AML-193 (cell line): ENCODE results near the gene CYTH3.
"Not testable (repeated sequence)": the region's sequence is repeated elsewhere in the genome, so short reads cannot be mapped to it uniquely, and the experiment has no call there.

Experiments
- DNase-seq, 2 experiments: peaks; one replicate each; lab custom pipeline; 2025; lab: John Stamatoyannopoulos, UW

The CYTH3 gene

GRCh38 chr7:6272481-6273323, at the start of gene CYTH3:
Gene CYTH3, minus strand, starts transcription at chr7:6272624. Its CDS starts 117 bp downstream, at chr7:6272507.
- peak; percentile 16 to 28 for DNase-seq

- DNase-seq = no peak
These were observed 48.4 kb upstream of the CYTH3 start for GRCh38 chr7:6320791-6321190.

- no peak for DNase-seq
These were observed 45.5 kb upstream of the CYTH3 start for GRCh38 chr7:6317797-6318438.

GRCh38 chr7:6316226-6316625, 43.8 kb upstream of the CYTH3 start:
- DNase-seq = no peak

GRCh38 chr7:6315746-6316145, 43.3 kb upstream of the CYTH3 start:
- DNase-seq = no peak

- DNase-seq = no peak
These were observed 38.0 kb upstream of the CYTH3 start for GRCh38 chr7:6310271-6310993.

- DNase-seq = no peak
These were observed 35.3 kb upstream of the CYTH3 start for GRCh38 chr7:6307762-6308161.

- DNase-seq = no peak
These were observed 34.0 kb upstream of the CYTH3 start for GRCh38 chr7:6306471-6306870.

- no peak for DNase-seq
These were observed 32.9 kb upstream of the CYTH3 start for GRCh38 chr7:6305330-6305729.

- DNase-seq = not testable (repeated sequence)
These were observed 29.0 kb upstream of the CYTH3 start for GRCh38 chr7:6301446-6301845.

- DNase-seq = no peak
These were observed 27.4 kb upstream of the CYTH3 start for GRCh38 chr7:6299774-6300173.

GRCh38 chr7:6294839-6295238, 22.4 kb upstream of the CYTH3 start:
- DNase-seq = no peak

- DNase-seq = no peak
These were observed 20.8 kb upstream of the CYTH3 start for GRCh38 chr7:6293202-6293601.

GRCh38 chr7:6291941-6292340, 19.5 kb upstream of the CYTH3 start:
- not testable (repeated sequence) for DNase-seq

GRCh38 chr7:6291531-6291930, 19.1 kb upstream of the CYTH3 start:
- no peak for DNase-seq

GRCh38 chr7:6290319-6290741, 17.9 kb upstream of the CYTH3 start:
- DNase-seq = no peak

- no peak for DNase-seq
These were observed 15.9 kb upstream of the CYTH3 start for GRCh38 chr7:6288270-6288860.

- DNase-seq = no peak
These were observed 14.1 kb upstream of the CYTH3 start for GRCh38 chr7:6286486-6286885.

- DNase-seq = no peak
These were observed 12.3 kb upstream of the CYTH3 start for GRCh38 chr7:6284461-6285360.

GRCh38 chr7:6284055-6284400, 11.6 kb upstream of the CYTH3 start:
- DNase-seq = no peak

- not testable (repeated sequence) for DNase-seq
These were observed 11.1 kb upstream of the CYTH3 start for GRCh38 chr7:6283391-6284054.
